ENCODE measurements around the gene NFILZ.
"Not testable (repeated sequence)": the region's sequence is repeated elsewhere in the genome, so short reads cannot be mapped to it uniquely, and the experiment has no call there.

Gene NFILZ

GRCh38 chr19:8630796-8631424 lies 477 bp downstream of the NFILZ start:
- in situ Hi-C loops (cut with MboI; ENCODE audit: low pct_unique_long_range_greater_than_20kb, low sequenced_read_pairs, unreplicated experiment) = no loop called here
- no peak for DNase-seq (ENCODE audit: low spot score)
- TF ChIP-seq CTCF (IDR thresholded peaks at IDR 0.05; ENCODE audit: extremely low read depth, insufficient read depth, missing control alignments) = no peak

DNA sequence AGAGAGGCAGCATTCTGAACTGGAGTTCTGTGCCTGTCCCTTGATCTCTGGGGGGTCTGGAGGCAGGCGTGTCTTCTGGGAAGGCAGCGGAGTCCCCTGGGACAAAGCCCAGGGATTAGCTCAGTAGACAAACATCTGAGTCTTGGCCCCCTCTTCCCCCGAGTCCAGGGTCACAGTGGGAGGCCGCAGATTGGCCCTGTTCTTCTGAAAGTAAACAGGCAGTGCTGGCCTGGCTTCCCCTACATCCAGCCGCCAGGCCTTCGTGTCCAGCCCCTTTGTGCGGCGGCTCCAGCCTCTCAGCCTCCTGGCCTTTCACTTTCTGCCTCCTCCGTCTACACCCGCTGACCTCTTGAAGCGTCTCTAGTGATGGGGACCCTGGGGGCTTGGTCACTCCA lies 989 bp downstream of the NFILZ start:
- in situ Hi-C loops (cut with MboI; ENCODE audit: low pct_unique_long_range_greater_than_20kb, low sequenced_read_pairs, unreplicated experiment) = no loop called here
- DNase-seq (ENCODE audit: low spot score) = no peak
- no peak for TF ChIP-seq CTCF (IDR thresholded peaks at IDR 0.05; ENCODE audit: extremely low read depth, insufficient read depth, missing control alignments)

DNA sequence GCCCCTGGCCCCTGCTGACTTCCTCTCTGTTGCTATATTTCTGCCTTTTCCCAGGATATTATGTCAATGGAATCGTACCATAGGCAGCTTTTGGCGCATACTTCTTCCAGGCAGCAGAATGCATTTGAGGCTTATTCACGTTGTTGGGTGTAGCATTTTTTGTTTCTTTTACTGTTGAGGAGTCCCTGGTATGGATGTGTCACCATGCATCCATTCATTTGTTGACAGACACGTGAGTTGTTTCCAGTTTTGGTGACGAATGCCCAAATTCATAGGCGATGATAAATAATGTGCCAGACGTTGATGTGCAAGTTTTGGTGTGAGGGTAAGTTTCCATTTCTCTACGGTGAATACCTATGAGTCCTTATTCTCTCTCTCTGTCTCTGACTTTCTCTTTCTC lies 5.0 kb downstream of the NFILZ start:
- TF ChIP-seq CTCF (IDR thresholded peaks at IDR 0.05; ENCODE audit: extremely low read depth, insufficient read depth, missing control alignments) = no peak
- no peak for DNase-seq (ENCODE audit: low spot score)
- in situ Hi-C loops (cut with MboI; ENCODE audit: low pct_unique_long_range_greater_than_20kb, low sequenced_read_pairs, unreplicated experiment) = no loop called here

GRCh38 chr19:8637070-8637469 lies 6.6 kb downstream of the NFILZ start:
- DNase-seq (ENCODE audit: low spot score); in situ Hi-C loops (cut with MboI; ENCODE audit: low pct_unique_long_range_greater_than_20kb, low sequenced_read_pairs, unreplicated experiment): not testable (repeated sequence)

- TF ChIP-seq CTCF (IDR thresholded peaks at IDR 0.05; ENCODE audit: extremely low read depth, insufficient read depth, missing control alignments) = no peak
- DNase-seq (ENCODE audit: low spot score) = no peak
- in situ Hi-C loops (cut with MboI; ENCODE audit: low pct_unique_long_range_greater_than_20kb, low sequenced_read_pairs, unreplicated experiment) = no loop called here
Observed at GRCh38 chr19:8638078-8638619, 7.7 kb downstream of the NFILZ start.

DNA sequence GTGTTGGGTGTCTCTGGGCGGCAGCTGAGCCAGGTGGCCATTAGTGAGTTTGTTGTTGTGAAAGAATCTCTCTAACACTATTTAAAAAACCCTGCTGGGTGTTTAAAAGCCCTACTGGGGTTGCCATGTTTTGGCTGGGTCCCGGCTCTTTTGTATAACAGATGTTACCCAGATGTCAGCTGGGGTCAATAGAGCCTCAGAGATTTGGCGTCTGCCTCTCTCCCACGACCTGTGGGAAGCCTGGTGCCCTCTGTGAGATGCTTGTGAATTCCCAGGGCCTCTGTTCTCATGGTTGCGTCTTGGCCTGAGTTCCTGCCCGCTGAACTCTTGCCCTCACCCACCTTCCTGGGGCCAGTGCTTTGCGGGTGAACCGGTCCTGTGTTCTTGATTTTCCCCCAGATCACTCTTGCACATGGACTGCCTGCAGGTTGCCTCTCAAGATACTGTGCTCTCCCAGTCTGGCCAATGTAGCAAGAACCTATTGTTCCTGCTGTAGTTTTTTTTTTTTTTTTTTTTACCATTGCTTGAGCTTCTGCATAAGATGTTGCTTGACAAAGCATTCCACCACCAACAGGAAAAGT lies 9.5 kb downstream of the NFILZ start:
- TF ChIP-seq CTCF (IDR thresholded peaks at IDR 0.05; ENCODE audit: extremely low read depth, insufficient read depth, missing control alignments) = no peak
- in situ Hi-C loops (cut with MboI; ENCODE audit: low pct_unique_long_range_greater_than_20kb, low sequenced_read_pairs, unreplicated experiment) = no loop called here
- DNase-seq (ENCODE audit: low spot score) = no peak

GRCh38 chr19:8640402-8641004 lies 10.1 kb downstream of the NFILZ start:
- in situ Hi-C loops (cut with MboI; ENCODE audit: low pct_unique_long_range_greater_than_20kb, low sequenced_read_pairs, unreplicated experiment) = no loop called here
- TF ChIP-seq CTCF (IDR thresholded peaks at IDR 0.05; ENCODE audit: extremely low read depth, insufficient read depth, missing control alignments) = no peak
- DNase-seq (ENCODE audit: low spot score) = no peak

All from GM13977 (cell line).